Neuronal stem cell (in vitro differentiated cells): ENCODE measurements around the gene LIN7A.

Experiments used
- DNase-seq: peaks from one replicate; pipeline ENCODE4 v3.0.0-alpha.2; 2013; ENCODE audit warnings: low spot score
- H2AFZ ChIP-seq: one replicate; pipeline ENCODE4 v1.6.1; 2013; ENCODE audit warnings: mild to moderate bottlenecking, low read length, inconsistent platforms
- H2AK5ac ChIP-seq: 2 replicates; pipeline ENCODE4 v1.6.1; 2013; ENCODE audit warnings: low read depth, mild to moderate bottlenecking, inconsistent platforms, low read length, moderate library complexity, mixed read lengths
- H2BK120ac ChIP-seq: 2 replicates; pipeline ENCODE4 v1.6.1; 2013; ENCODE audit warnings: low read depth, mild to moderate bottlenecking, inconsistent platforms, low read length, moderate library complexity, mixed read lengths
- H2BK12ac ChIP-seq: one replicate; pipeline ENCODE4 v1.6.1; 2013; ENCODE audit warnings: low read length, inconsistent platforms
- H2BK15ac ChIP-seq: 2 replicates; pipeline ENCODE4 v1.6.1; 2013; ENCODE audit warnings: mild to moderate bottlenecking, low read length, inconsistent platforms, mixed read lengths
- H2BK5ac ChIP-seq: one replicate; pipeline ENCODE4 v1.6.1; 2013; ENCODE audit warnings: inconsistent platforms, mild to moderate bottlenecking, low read length, moderate library complexity
- H3K14ac ChIP-seq: one replicate; pipeline ENCODE4 v1.6.1; 2013; ENCODE audit warnings: low read length, inconsistent platforms
- H3K18ac ChIP-seq: 2 replicates; pipeline ENCODE4 v1.6.1; 2013; ENCODE audit warnings: low read length, inconsistent platforms
- H3K23ac ChIP-seq: 2 replicates; pipeline ENCODE4 v1.6.1; 2013; ENCODE audit warnings: low read depth, mild to moderate bottlenecking, mixed read lengths, low read length, inconsistent platforms; ENCODE audit not compliant: poor library complexity
- H3K27ac ChIP-seq: replicated peaks from 3 replicates; pipeline ENCODE4 v1.5.1; 2013; ENCODE audit warnings: low read length, inconsistent platforms
- H3K27me3 ChIP-seq, 3 experiments: 2 replicates each; pipeline ENCODE4 v1.6.1; 2013; ENCODE audit warnings: low read length in 3 of 3, mild to moderate bottlenecking in 2 of 3, inconsistent platforms in 1 of 3, low read depth in 1 of 3, mixed read lengths in 1 of 3, moderate library complexity in 1 of 3; ENCODE audit not compliant: control insufficient read depth in 3 of 3, insufficient read depth in 3 of 3
- H3K36me3 ChIP-seq, 2 donors: replicated peaks in 1 of 2; 2 replicates each; pipeline ENCODE4 v1.6.1; 2013; ENCODE audit warnings: low read length in 2 of 2; ENCODE audit not compliant: control insufficient read depth in 2 of 2, insufficient read depth in 2 of 2
- H3K4ac ChIP-seq: 2 replicates; pipeline ENCODE4 v1.6.1; 2013; ENCODE audit warnings: inconsistent platforms, mild to moderate bottlenecking, low read length, moderate library complexity
- H3K4me1 ChIP-seq, 2 donors: 1 replicate in 1 of 2; 2 replicates in 1 of 2; pipeline ENCODE4 v1.6.1; 2013; ENCODE audit warnings: low read length in 2 of 2, low read depth in 1 of 2; ENCODE audit not compliant: control insufficient read depth in 2 of 2, insufficient read depth in 1 of 2
- H3K4me2 ChIP-seq: one replicate; pipeline ENCODE4 v1.6.1; 2013; ENCODE audit warnings: mild to moderate bottlenecking, low read length, inconsistent platforms; ENCODE audit not compliant: insufficient read depth, poor library complexity, severe bottlenecking
- H3K4me3 ChIP-seq, 2 donors: 2 replicates each; pipeline ENCODE4 v1.5.1; 2013; ENCODE audit warnings: low read length in 2 of 2, mild to moderate bottlenecking in 2 of 2, inconsistent platforms in 1 of 2, moderate library complexity in 1 of 2
- H3K79me1 ChIP-seq: one replicate; pipeline ENCODE4 v1.6.1; 2013; ENCODE audit warnings: low read depth, mild to moderate bottlenecking, inconsistent platforms, low read length, moderate library complexity
- H3K9ac ChIP-seq: one replicate; pipeline ENCODE4 v1.6.1; 2013; ENCODE audit warnings: mild to moderate bottlenecking, low read depth, low read length, inconsistent platforms; ENCODE audit not compliant: poor library complexity
- H3K9me3 ChIP-seq, 2 donors: replicated peaks in 1 of 2; 2 replicates each; pipeline versions ENCODE3 to v1.6.1; 2013; ENCODE audit warnings: low read length in 2 of 2, mild to moderate bottlenecking in 2 of 2, inconsistent platforms in 1 of 2, low read depth in 1 of 2, mixed read lengths in 1 of 2, moderate library complexity in 1 of 2; ENCODE audit not compliant: control insufficient read depth in 2 of 2, insufficient read depth in 1 of 2
- H4K8ac ChIP-seq: one replicate; pipeline ENCODE4 v1.6.1; 2013; ENCODE audit warnings: low read depth, mild to moderate bottlenecking, inconsistent platforms, low read length, moderate library complexity
- H4K91ac ChIP-seq: one replicate; pipeline ENCODE4 v1.6.1; 2013; ENCODE audit warnings: low read length, low read depth, mild to moderate bottlenecking, inconsistent platforms; ENCODE audit not compliant: poor library complexity
- WGBS, 2 donors: extraction: QIAGEN DNeasy Blood & Tissue Kit; methylation state at CpG; one replicate each; pipeline ENCODE4 v1.1.7; 2013; ENCODE audit warnings: missing lambda C conversion rate in 2 of 2, mixed read lengths in 1 of 2; ENCODE audit not compliant: insufficient read length in 2 of 2, insufficient replicate concordance in 1 of 2; ENCODE audit errors: extremely low coverage in 2 of 2; 5-methylcytosine and 5-hydroxymethylcytosine counted together

LIN7A gene

GRCh38 chr12:80813820-80814219, 123.9 kb downstream of the LIN7A start:
- no peak overlapping the region for H2BK5ac ChIP-seq
- no peak for DNase-seq
- H4K91ac ChIP-seq, result no peak overlapping the region
- H3K9ac ChIP-seq, result no peak overlapping the region
- no peak overlapping the region for H2AFZ ChIP-seq
- H3K27ac ChIP-seq, result no peak overlapping the region
- no peak overlapping the region for H3K14ac ChIP-seq
- no peak overlapping the region for H3K4ac ChIP-seq
- no peak overlapping the region for H2AK5ac ChIP-seq
- H3K36me3 ChIP-seq, result peaks cover 0 to 19% of the 10 kb centered on the region in 2 donors
- H3K27me3 ChIP-seq, result no peaks in the 10 kb centered on the region
- H3K79me1 ChIP-seq, result no peaks in the 10 kb centered on the region
- no peak overlapping the region for H3K4me3 ChIP-seq
- no peak overlapping the region for H3K18ac ChIP-seq
- H3K9me3 ChIP-seq, result no peaks in the 10 kb centered on the region
- no peaks in the 10 kb centered on the region for H3K4me1 ChIP-seq
- H2BK15ac ChIP-seq, result no peak overlapping the region
- H2BK120ac ChIP-seq, result no peak overlapping the region
- no peak overlapping the region for H2BK12ac ChIP-seq
- H4K8ac ChIP-seq, result no peak overlapping the region
- no peak overlapping the region for H3K4me2 ChIP-seq
- no peak overlapping the region for H3K23ac ChIP-seq
- WGBS, 2 donors, result no CpG with 5 or more reads among the region's 2 CpGs

GRCh38 chr12:80811957-80812708, 125.6 kb downstream of the LIN7A start:
- H3K4me2 ChIP-seq, result no peak overlapping the region
- DNase-seq, result no peak
- H2AFZ ChIP-seq, result no peak overlapping the region
- no peak overlapping the region for H4K91ac ChIP-seq
- H3K36me3 ChIP-seq, result peaks cover 0 to 19% of the 10 kb centered on the region in 2 donors
- H3K9ac ChIP-seq, result no peak overlapping the region
- H4K8ac ChIP-seq, result no peak overlapping the region
- H3K79me1 ChIP-seq, result no peaks in the 10 kb centered on the region
- H3K9me3 ChIP-seq, result no peaks in the 10 kb centered on the region
- H2BK12ac ChIP-seq, result no peak overlapping the region
- no peak overlapping the region for H3K14ac ChIP-seq
- no peak overlapping the region for H2BK5ac ChIP-seq
- no peak overlapping the region for H2AK5ac ChIP-seq
- H3K4ac ChIP-seq, result no peak overlapping the region
- no peak overlapping the region for H3K4me3 ChIP-seq
- H3K4me1 ChIP-seq, result no peaks in the 10 kb centered on the region
- H3K27ac ChIP-seq, result no peak overlapping the region
- WGBS, 2 donors, result no CpG with 5 or more reads among the region's 3 CpGs
- H3K23ac ChIP-seq, result no peak overlapping the region
- no peak overlapping the region for H2BK15ac ChIP-seq
- no peak overlapping the region for H2BK120ac ChIP-seq
- no peaks in the 10 kb centered on the region for H3K27me3 ChIP-seq
- no peak overlapping the region for H3K18ac ChIP-seq

- Histone ChIP-seq H2BK120ac (no peak overlapping the region), H3K18ac (no peak overlapping the region), H3K4me1 (no peaks in the 10 kb centered on the region), H3K9ac (no peak overlapping the region), H3K79me1 (no peaks in the 10 kb centered on the region), H3K4me2 (no peak overlapping the region), H3K27ac (no peak overlapping the region), H3K36me3 (peaks cover 0 to 19% of the 10 kb centered on the region in 2 donors), H3K4ac (no peak overlapping the region), H2BK15ac (no peak overlapping the region), H4K8ac (no peak overlapping the region), H3K9me3 (no peaks in the 10 kb centered on the region), H3K27me3 (no peaks in the 10 kb centered on the region), H2AFZ (no peak overlapping the region), H2BK5ac (no peak overlapping the region), H3K4me3 (no peak overlapping the region), H2AK5ac (no peak overlapping the region), H2BK12ac (no peak overlapping the region), H4K91ac (no peak overlapping the region), H3K14ac (no peak overlapping the region), H3K23ac (no peak overlapping the region)
- DNase-seq, result no peak
- WGBS, 2 donors, result no CpG with 5 or more reads among the region's 1 CpG
Observed at GRCh38 chr12:80810874-80811273, 126.9 kb downstream of the LIN7A start.

GRCh38 chr12:80807640-80808288, 130.0 kb downstream of the LIN7A start:
- Histone ChIP-seq H3K4me3 (no peak overlapping the region), H4K8ac (no peak overlapping the region), H3K18ac (no peak overlapping the region), H3K4me2 (no peak overlapping the region), H2BK5ac (no peak overlapping the region), H2AK5ac (no peak overlapping the region), H3K36me3 (peaks cover 0 to 19% of the 10 kb centered on the region in 2 donors), H2AFZ (no peak overlapping the region), H4K91ac (no peak overlapping the region), H2BK12ac (no peak overlapping the region), H3K27ac (no peak overlapping the region), H3K9me3 (no peaks in the 10 kb centered on the region), H3K4ac (no peak overlapping the region), H3K14ac (no peak overlapping the region), H2BK15ac (no peak overlapping the region), H3K23ac (no peak overlapping the region), H3K27me3 (no peaks in the 10 kb centered on the region), H2BK120ac (no peak overlapping the region), H3K4me1 (no peaks in the 10 kb centered on the region), H3K9ac (no peak overlapping the region), H3K79me1 (no peaks in the 10 kb centered on the region)
- no CpG with 5 or more reads among the region's 4 CpGs for WGBS, 2 donors
- no peak for DNase-seq
